Sigmoid colon (tissue), 3 donors: ENCODE data around the gene POLR1E.

Experiments used
- CTCF ChIP-seq, 4 experiments: fragments of 450-650 bp in 3 of 4; fragments of 200-600 bp in 1 of 4; IDR thresholded peaks; one replicate each; pipeline ENCODE4 v1.5.1; 2016 to 2019; ENCODE audit warnings: antibody characterized with exemption in 4 of 4, mild to moderate bottlenecking in 3 of 4, moderate library complexity in 2 of 4
- POLR2A ChIP-seq, 2 donors: fragments of 450-650 bp; IDR thresholded peaks; one replicate each; pipeline ENCODE4 v1.6.1; 2016; ENCODE audit warnings: antibody characterized with exemption in 2 of 2, mild to moderate bottlenecking in 2 of 2, moderate library complexity in 2 of 2

GRCh38 chr9:37498457-37498856, 12.7 kb downstream of the POLR1E start:
- TF ChIP-seq CTCF (IDR thresholded peaks at IDR 0.05) (no peak), POLR2A (IDR thresholded peaks at IDR 0.05) (no peak)
